Breast epithelium (tissue), 3 donors: Measurements from ENCODE around the gene HTT.

Experiments
- POLR2A ChIP-seq: fragments of 450-650 bp; IDR thresholded peaks from one replicate; pipeline ENCODE4 v1.6.1; 2016; ENCODE audit warnings: antibody characterized with exemption, mild to moderate bottlenecking, moderate library complexity
- TF ChIP-seq, protein P1 (sequence below), 3 donors: fragments of 450-650 bp; IDR thresholded peaks; one replicate each; pipeline ENCODE4 v1.5.1; 2016 to 2017; ENCODE audit warnings: antibody characterized with exemption in 3 of 3, mild to moderate bottlenecking in 3 of 3, moderate library complexity in 3 of 3

DNA sequence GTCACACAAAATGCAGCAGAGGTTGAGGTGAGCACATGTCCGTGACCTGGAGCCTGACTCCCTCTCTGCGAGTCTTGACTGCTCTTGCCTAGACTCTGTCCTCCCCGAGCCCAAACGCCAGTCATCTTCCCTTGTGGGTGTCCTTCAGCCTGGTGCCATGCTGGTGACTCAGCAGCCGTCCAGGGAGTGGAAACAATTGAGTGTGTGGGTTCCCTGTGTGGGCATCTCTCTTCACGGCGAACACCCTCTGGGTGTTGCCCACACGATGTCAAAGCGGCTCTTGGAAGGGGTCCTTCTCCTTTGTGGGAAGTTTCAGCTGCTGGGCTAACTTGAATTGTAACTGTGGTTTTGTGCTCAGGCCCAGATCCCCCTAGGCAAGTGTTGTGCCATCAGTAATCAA is 157.0 kb downstream of the HTT start:
- TF ChIP-seq POLR2A, result no peak
- TF ChIP-seq, protein P1, sequence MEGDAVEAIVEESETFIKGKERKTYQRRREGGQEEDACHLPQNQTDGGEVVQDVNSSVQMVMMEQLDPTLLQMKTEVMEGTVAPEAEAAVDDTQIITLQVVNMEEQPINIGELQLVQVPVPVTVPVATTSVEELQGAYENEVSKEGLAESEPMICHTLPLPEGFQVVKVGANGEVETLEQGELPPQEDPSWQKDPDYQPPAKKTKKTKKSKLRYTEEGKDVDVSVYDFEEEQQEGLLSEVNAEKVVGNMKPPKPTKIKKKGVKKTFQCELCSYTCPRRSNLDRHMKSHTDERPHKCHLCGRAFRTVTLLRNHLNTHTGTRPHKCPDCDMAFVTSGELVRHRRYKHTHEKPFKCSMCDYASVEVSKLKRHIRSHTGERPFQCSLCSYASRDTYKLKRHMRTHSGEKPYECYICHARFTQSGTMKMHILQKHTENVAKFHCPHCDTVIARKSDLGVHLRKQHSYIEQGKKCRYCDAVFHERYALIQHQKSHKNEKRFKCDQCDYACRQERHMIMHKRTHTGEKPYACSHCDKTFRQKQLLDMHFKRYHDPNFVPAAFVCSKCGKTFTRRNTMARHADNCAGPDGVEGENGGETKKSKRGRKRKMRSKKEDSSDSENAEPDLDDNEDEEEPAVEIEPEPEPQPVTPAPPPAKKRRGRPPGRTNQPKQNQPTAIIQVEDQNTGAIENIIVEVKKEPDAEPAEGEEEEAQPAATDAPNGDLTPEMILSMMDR (IDR thresholded peaks at IDR 0.05), result no peak
